HepG2 (cell line): Measurements from ENCODE around the gene SEBOX. TPM values are rescaled to one million over a fixed set of nuclear protein-coding genes. Genes with fewer than 3 reads are reported as not detected.

ENCODE experiments used
- ATAC-seq: fragments of 200-7000 bp; cut with Tn5 transposase; 3 replicates; pipeline ENCODE4 v1.9.1; 2020; ENCODE audit warnings: mild to moderate bottlenecking, moderate library complexity
- BruUV-seq: library from RNA; stranded (reverse); fragments of 400-500 nt; replicated peaks from 2 replicates; lab custom pipeline; 2021; lab: Mats Ljungman, UMichigan
- CTCF ChIA-PET: fragments of 300-600 bp; formaldehyde crosslinking; extraction: SDS; loops from one replicate; lab custom pipeline; 2021; ENCODE audit warnings: low total read pairs, inconsistent platforms, low intra/inter-chr PET ratio; lab: Yijun Ruan, JAX
- POLR2A ChIA-PET: fragments of 350-600 bp; sonication (Branson Sonifier 250); formaldehyde crosslinking; loops from one replicate; lab custom pipeline; 2020; ENCODE audit warnings: antibody characterized with exemption, inconsistent platforms; lab: Yijun Ruan, JAX
- DNase-seq: peaks from one replicate; pipeline ENCODE4 v3.0.0-alpha.2; 2015; ENCODE audit warnings: low spot score
- FAIRE-seq: peaks from 3 replicates; lab custom pipeline; 2011; peaks lifted over from hg19 to GRCh38; lab: Jason Lieb, UNC
- H2AFZ ChIP-seq: one replicate; pipeline ENCODE4 v1.6.1; 2011; ENCODE audit warnings: low read length, inconsistent platforms
- H3K27ac ChIP-seq: fragments of 300-600 bp; 3 replicates; pipeline ENCODE4 v1.8.0; 2011; ENCODE audit warnings: mixed run types, mild to moderate bottlenecking, mixed read lengths, low read length, inconsistent platforms; ENCODE audit not compliant: insufficient read depth; ENCODE audit errors: extremely low read length
- H3K27me3 ChIP-seq, 2 experiments: fragments of 200-600 bp in 1 of 2; 2 replicates in 1 of 2; 3 replicates in 1 of 2; pipeline versions ENCODE4 v1.6.0 to v1.8.0; 2011; ENCODE audit warnings: low read length in 2 of 2, mild to moderate bottlenecking in 2 of 2, moderate library complexity in 2 of 2, inconsistent platforms in 1 of 2; ENCODE audit not compliant: insufficient read depth in 2 of 2, control insufficient read depth in 1 of 2
- H3K36me3 ChIP-seq, 2 experiments: fragments of 200-600 bp in 1 of 2; replicated peaks in 1 of 2; 2 replicates in 1 of 2; 3 replicates in 1 of 2; pipeline versions ENCODE4 v1.5.1 to v1.8.0; 2011; ENCODE audit warnings: low read length in 2 of 2, inconsistent platforms in 1 of 2; ENCODE audit not compliant: insufficient read depth in 2 of 2, control insufficient read depth in 1 of 2
- H3K4me1 ChIP-seq: 2 replicates; pipeline ENCODE4 v1.5.1; 2012; ENCODE audit warnings: low read length, inconsistent platforms; ENCODE audit not compliant: insufficient read depth
- H3K4me2 ChIP-seq: 2 replicates; pipeline ENCODE4 v1.6.0; 2011; ENCODE audit warnings: low read depth, low read length, inconsistent platforms
- H3K4me3 ChIP-seq, 3 experiments: fragments of 200-600 bp in 1 of 3; sonication (generic), shearing (Covaris generic) in 1 of 3; replicated peaks in 1 of 3; 2 replicates each; pipeline ENCODE4 v1.5.1; 2011 to 2016; ENCODE audit warnings: low read length in 3 of 3, inconsistent platforms in 2 of 3, low read depth in 2 of 3, mild to moderate bottlenecking in 2 of 3, control low read depth in 1 of 3, mixed read lengths in 1 of 3; ENCODE audit not compliant: insufficient read depth in 1 of 3
- H3K79me2 ChIP-seq: one replicate; pipeline ENCODE4 v1.6.1; 2011; ENCODE audit warnings: low read length, inconsistent platforms; ENCODE audit not compliant: insufficient read depth
- H3K9ac ChIP-seq: 2 replicates; pipeline ENCODE4 v1.6.0; 2011; ENCODE audit warnings: mild to moderate bottlenecking, low read depth, low read length, inconsistent platforms; ENCODE audit not compliant: insufficient read depth
- H3K9me3 ChIP-seq: 2 replicates; pipeline ENCODE4 v1.5.1; 2012; ENCODE audit warnings: mild to moderate bottlenecking, low read length
- H4K20me1 ChIP-seq: 2 replicates; pipeline ENCODE4 v1.6.0; 2011; ENCODE audit warnings: inconsistent platforms, mild to moderate bottlenecking, low read length, moderate library complexity; ENCODE audit not compliant: insufficient read depth
- ATF6 ChIP-seq: sonication (generic); formaldehyde crosslinking; conservative IDR thresholded peaks from 2 replicates; pipeline ENCODE4 v1.4.0; 2020; ENCODE audit warnings: missing genetic modification reagents
- EP300 ChIP-seq, 3 experiments: sonication (generic) in 1 of 3; formaldehyde crosslinking in 1 of 3; IDR thresholded peaks; 2 replicates each; pipeline versions ENCODE4 v1.5.1 to v1.6.1; 2011 to 2020; ENCODE audit warnings: low read depth in 2 of 3, low read length in 2 of 3, borderline replicate concordance in 1 of 3, improper control_type of control experiment in 1 of 3, mild to moderate bottlenecking in 1 of 3, missing genetic modification reagents in 1 of 3, moderate library complexity in 1 of 3
- HMGA1 ChIP-seq: sonication (generic); formaldehyde crosslinking; conservative IDR thresholded peaks from 2 replicates; pipeline ENCODE4 v1.4.0; 2020; ENCODE audit warnings: missing genetic modification reagents
- HOMEZ ChIP-seq: IDR thresholded peaks from 2 replicates; pipeline ENCODE4 v1.6.1; 2016; ENCODE audit warnings: low read depth
- PCBP1 ChIP-seq: fragments of 200-400 bp; formaldehyde crosslinking; IDR thresholded peaks from 2 replicates; pipeline ENCODE4 v1.6.1; 2017; ENCODE audit warnings: mild to moderate bottlenecking, low read depth, low read length, borderline replicate concordance
- PPARG ChIP-seq: conservative IDR thresholded peaks from 2 replicates; pipeline ENCODE4 v1.6.1; 2016; ENCODE audit warnings: missing biosample characterization, missing genetic modification reagents
- RERE ChIP-seq: IDR thresholded peaks from 2 replicates; pipeline ENCODE4 v1.6.1; 2016; ENCODE audit warnings: low read depth, missing genetic modification reagents, missing compliant biosample characterization
- SMAD3 ChIP-seq: sonication (generic); formaldehyde crosslinking; IDR thresholded peaks from 2 replicates; pipeline ENCODE4 v1.4.0; 2020; ENCODE audit warnings: missing genetic modification reagents
- ZBTB26 ChIP-seq: IDR thresholded peaks from 2 replicates; pipeline ENCODE4 v1.6.1; 2016; ENCODE audit warnings: missing compliant biosample characterization, missing genetic modification reagents, borderline replicate concordance
- ZNF30 ChIP-seq: sonication (generic); formaldehyde crosslinking; IDR thresholded peaks from 2 replicates; pipeline ENCODE4 v1.5.0; 2020; ENCODE audit warnings: mild to moderate bottlenecking, missing genetic modification reagents
- ZNF317 ChIP-seq: sonication (generic); formaldehyde crosslinking; IDR thresholded peaks from 2 replicates; pipeline ENCODE4 v1.5.0; 2020; ENCODE audit warnings: mild to moderate bottlenecking, missing genetic modification reagents
- WGBS: methylation state at CpG from one replicate; pipeline ENCODE4 v1.1.6; 2017; ENCODE audit warnings: low lambda C conversion rate; 5-methylcytosine and 5-hydroxymethylcytosine counted together
- in situ Hi-C: cut with HindIII; loops from 2 replicates; pipeline ENCODE4 v1.10.0; 2017; ENCODE audit warnings: low pct_unique_long_range_greater_than_20kb; ENCODE audit not compliant: extremely low pct_ligation_motif_present
- intact Hi-C: fragments of 100-400 bp; cut with micrococcal nuclease; formaldehyde crosslinking; loops from one replicate; pipeline ENCODE4 v1.10.0; 2022; ENCODE audit not compliant: unreplicated experiment
- polyA plus RNA-seq, 8 experiments: library from polyadenylated mRNA; depleted of rRNA in 3 of 8; stranded (reverse) in 7 of 8; unstranded in 1 of 8; fragments of >200 nt; fragmentation: Illumina TruSeq in 4 of 8; extraction: Trizol in 4 of 8; gene quantifications; 2 replicates each; pipeline versions ENCODE4 v1.2.1 to v1.2.3, GENCODE V29; 2011 to 2016; ENCODE audit warnings: low read depth in 4 of 8, missing spikeins in 1 of 8, mixed read lengths in 1 of 8; ENCODE audit not compliant: insufficient read depth in 1 of 8
- total RNA-seq, 5 experiments: library from RNA; depleted of rRNA; stranded (reverse); fragments of >200 nt; fragmentation: Illumina TruSeq; extraction: Trizol; gene quantifications; 2 replicates each; pipeline ENCODE4 v1.2.3, GENCODE V29; 2016; ENCODE audit warnings: low read depth in 1 of 5

The SEBOX gene
- total and polyA plus RNA-seq, 2 of the 13 experiments (the other 11 are each of a cell fraction or from before 2014, with no cell fraction given), result not detected

GRCh38 chr17:28320215-28321061 is 44.6 kb downstream of the SEBOX start:
- Histone ChIP-seq H3K4me1 (peaks cover 76% of the 10 kb centered on the region), H3K9me3 (no peaks in the 10 kb centered on the region), H3K79me2 (peaks cover 71% of the 10 kb centered on the region), H3K36me3 (peaks cover 0 to 2% of the 10 kb centered on the region in 2 experiments; a peak in 2 of 5 replicates), H2AFZ (no peak overlapping the region), H3K4me2 (peak overlapping the region; percentile 91), H3K9ac (peak overlapping the region; percentile 77), H4K20me1 (peaks cover 5% of the 10 kb centered on the region; the same call in 1 of the 2 replicates), H3K27me3 (no peaks in the 10 kb centered on the region), H3K27ac (peak overlapping the region; percentile 69), H3K4me3 (peak overlapping the region; percentile 65 to 80 (median 76))
- 43% methylated on average over 8 of the region's 8 CpGs for WGBS
- no peak for TF ChIP-seq SMAD3 (CRISPR knock-in tag)
- no peak for TF ChIP-seq HOMEZ (CRISPR knock-in tag)
- peak; percentile 89; the same call in 1 of the 2 replicates for TF ChIP-seq ZNF317 (CRISPR knock-in tag)
- peak; percentile 97 for TF ChIP-seq ZBTB26
- TF ChIP-seq ATF6 (CRISPR knock-in tag), result no peak
- TF ChIP-seq PPARG (CRISPR knock-in tag), result 0 out of 2 replicates have a peak, but pooled peaks have one; percentile 40
- TF ChIP-seq EP300 (IDR thresholded peaks at IDR 0.05; ENCODE audit: low read depth in 2 of 2, low read length in 2 of 2), result no peak
- no peak for TF ChIP-seq EP300 (CRISPR knock-in tag; IDR thresholded peaks at IDR 0.05; ENCODE audit: borderline replicate concordance)
- TF ChIP-seq RERE (CRISPR knock-in tag), result no peak
- TF ChIP-seq ZNF30, result no peak
- no peak for TF ChIP-seq HMGA1 (CRISPR knock-in tag)
- TF ChIP-seq PCBP1, result no peak
- ChIA-PET POLR2A (interaction anchor here (0.8 to 5.8 kb wide), 4 partner anchors 11 to 96 kb away, joined by 3 to 41 read pairs (median 5); partner anchors contain the start of genes IFT20 and TNFAIP1), CTCF (interaction anchor here (1.6 kb wide), 1 partner anchor 97 kb away, joined by 3 read pairs; no protein-coding TSS in a partner anchor)
- intact Hi-C loops (no loop called here), in situ Hi-C loops (loop anchor here (25.0 kb wide), 1 partner anchor 283 kb away; the partner anchor contains the start of gene NLK)
- DNase-seq, result no peak
- no peak for FAIRE-seq
- no peak for ATAC-seq
- BruUV-seq, result no TSS peak
